G401.6 (cell line): ENCODE data around the gene TBCD.

Source experiments
- FAIRE-seq: peaks from 2 replicates; lab custom pipeline; 2012; peaks lifted over from hg19 to GRCh38; lab: Jason Lieb, UNC

TBCD gene

DNA sequence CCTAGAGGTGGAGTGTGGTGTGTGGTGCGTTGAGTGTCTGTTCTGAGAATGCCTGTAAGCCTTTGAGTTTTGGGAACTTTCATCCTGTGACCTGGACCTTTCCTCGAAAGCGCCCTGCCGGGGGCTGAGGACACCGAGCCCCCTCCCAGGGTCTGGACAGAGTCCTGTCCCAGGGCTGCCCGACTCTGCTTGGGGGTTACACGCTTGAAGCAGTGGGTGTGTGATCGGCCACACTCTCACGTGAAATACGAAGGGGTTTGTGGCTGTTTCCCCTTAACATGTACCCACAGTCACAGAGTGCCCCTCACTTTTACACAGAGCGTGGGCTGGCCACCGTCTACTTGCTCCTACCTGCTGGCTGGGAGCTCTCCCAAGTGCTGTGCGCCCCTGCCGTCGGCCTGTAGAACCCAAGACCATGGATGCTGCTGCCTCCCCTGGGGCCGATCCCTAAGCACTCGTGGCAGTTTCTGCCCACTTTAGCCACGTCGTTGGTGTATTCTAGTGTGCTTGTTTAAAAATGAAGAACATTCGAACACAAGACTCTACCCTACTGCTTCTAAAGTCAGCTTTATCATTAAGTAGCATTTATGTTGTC is 81.1 kb downstream of the TBCD start:
- no peak for FAIRE-seq

DNA sequence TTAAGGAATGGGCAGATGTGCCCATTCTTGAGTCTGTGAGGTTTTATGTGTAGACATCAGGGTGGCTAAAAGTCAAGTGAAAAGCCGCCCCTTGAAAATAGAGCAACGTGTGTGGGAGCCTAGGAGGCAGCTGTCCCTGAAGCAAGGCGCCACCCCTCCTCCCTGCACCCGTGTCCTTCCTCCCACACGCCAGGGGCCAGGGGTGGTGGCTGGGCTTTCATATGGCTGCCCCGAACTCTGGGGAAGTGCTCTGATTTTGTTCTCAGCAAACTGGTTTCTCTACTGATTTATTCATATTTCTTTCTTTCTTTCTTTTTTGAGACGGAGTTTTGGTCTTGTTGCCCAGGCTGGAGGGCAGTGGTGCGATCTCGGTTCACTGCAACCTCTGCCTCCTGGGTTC is 83.3 kb downstream of the TBCD start:
- no peak for FAIRE-seq

DNA sequence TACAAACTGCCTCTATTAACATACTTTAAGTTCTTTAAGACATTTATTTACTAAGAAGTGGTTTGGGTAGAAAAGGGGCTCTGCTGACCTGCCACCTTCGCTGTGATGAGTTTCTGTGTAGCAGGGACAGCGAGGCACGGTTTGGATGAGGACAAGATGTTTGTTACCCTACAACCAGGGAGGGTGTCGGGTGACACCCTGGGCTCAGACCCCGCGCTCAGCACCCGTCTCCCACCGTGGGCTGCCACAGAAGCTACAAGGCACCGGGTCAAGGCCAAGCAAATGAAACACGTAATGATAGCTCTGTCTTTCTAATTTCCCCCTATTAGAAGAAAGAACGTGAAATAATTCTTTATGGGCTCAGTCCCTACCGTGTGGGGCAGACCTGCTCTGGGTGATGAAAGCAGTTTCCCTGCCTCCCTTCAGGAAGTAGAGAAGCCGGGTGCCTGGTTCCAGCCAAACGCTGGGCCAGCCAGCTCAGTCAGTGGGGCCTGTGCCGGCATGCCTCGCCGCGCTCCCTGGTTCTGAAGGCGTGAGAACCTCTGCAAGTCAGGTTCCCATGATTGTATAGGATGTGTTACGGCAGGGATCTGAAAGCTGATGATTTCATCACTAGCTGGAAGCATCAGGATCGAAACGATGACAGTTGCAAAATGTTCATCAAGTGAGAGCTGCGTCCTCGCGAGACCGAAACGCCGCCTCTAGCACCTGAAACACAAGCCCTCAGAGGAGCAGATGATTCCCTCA is 84.1 kb downstream of the TBCD start:
- FAIRE-seq: no peak

DNA sequence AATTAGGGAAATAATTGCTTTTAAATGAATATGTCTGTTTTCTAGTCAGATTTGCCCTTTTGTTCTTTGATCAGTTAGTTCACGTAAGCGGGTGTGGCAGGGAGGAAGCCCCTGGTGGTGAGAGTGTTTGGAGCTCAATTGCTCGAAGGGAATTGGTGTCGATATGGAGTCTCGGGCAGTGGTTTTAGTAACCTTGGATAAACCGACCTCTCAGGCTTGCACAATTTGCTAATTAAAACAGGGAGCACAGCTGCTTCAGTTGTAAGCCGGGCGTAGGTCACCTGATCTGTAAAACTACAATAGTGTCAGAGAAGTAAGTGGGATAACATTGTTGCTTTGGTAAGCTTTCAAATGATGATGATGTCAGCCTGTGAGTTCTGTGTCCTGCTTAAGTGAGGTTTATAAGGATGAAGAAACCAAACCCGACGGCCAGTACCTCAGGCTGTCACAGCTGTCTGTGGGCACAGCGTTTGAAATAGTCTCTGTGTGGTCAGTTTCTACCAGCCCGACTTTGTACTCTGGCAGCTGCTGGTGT is 85.0 kb downstream of the TBCD start:
- no peak for FAIRE-seq

DNA sequence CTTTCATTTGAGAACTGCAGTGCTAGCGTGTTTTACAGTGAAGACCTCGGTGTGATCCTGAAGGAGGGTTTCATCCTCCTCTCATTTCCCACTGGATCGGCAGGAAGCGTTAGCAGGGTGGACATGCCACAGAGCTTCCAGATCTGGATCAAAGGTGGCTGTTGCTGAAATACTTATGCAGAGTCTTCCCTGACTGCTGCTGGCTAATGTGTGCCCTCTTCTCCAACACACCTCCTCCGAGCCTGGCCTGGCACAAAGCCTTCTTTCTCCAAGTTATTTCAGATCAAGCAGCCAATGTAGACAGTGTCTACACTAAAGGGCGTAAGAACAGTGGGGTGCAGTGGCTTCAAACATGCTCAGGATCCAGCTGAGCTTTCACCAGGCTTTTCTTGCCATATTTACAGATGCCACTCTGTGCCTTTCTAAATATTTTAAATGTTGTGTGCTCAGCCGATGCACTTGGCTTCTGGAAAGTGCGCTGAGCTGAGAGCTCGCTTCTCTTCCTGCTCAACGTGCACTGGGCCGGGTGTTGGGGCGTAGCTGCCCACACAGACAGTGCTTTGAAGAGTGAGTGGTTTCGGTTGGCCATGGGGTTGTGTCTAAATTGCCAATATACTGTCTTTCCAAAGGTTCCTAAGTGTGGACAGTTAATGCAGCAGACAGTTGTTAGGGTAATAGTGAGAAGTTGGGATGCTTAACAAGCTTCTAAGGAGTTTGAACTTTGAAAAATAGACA is 85.9 kb downstream of the TBCD start:
- no peak for FAIRE-seq

DNA sequence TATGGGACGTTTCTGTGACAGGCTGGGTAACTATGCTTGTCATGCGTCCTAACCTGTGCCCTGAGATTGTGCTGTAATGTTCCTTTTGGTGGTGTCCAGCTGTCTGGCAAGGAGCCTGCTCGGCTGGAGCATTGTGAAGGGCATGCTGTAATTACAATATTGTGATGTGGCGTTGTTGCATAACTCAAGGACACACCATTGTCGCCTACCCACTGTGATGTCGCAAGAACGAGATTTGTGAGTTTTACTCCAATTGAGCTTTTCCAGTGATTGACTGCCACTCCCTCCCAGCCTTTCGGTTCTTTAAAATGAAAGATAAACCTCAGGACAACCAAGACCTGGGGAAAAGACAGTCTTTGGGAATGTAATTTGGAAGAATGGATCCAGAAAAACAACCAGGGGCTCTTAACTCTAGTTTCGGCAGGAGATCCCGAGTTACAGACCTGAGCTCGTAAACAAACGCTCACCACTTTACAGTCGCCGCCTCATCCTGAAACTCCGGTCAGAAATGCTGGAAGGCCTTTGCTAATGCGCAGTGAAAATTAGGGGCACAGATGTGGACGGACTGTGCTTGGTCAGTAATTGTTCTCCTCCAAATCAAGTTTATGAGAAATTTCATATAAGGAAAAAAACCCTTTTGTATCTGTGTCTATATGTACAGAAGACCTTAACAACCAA is 86.7 kb downstream of the TBCD start:
- FAIRE-seq: no peak

DNA sequence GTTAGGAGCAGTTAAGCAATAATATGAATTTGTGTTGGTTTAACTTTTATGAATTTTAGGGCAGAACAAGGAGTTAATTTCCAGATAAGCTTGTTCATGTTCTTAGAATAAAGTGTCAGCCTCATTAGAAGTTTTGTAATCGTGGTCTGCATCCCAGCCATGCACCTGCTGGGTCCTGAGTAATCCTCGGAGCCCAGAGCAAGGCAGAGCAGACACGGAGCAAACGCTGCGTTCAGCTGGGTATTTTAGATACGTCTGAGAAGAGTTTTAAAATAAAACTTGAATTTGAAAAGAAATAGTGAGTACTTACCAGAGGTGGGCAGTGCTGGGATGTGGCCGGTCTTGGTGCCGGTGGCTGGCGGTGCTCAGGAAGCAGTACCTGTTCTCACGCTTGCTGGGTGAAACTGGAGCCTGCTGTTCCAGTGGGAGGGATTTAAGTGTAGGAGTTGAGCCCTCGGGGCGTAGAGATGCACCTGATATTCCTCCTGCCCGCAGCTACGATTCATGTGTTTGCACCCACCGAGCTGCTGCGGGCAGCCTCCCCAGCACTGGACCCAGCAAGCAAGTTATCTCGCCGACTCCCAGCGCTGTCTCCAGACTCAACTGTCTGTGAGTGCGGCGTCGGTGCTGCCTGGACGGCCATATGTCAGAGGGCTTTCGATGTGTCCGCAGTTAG is 87.9 kb downstream of the TBCD start, which contains the start of gene ZNF750:
TSS of gene ZNF750 (minus strand) at position 406 of the 676 bp plus-strand sequence. CDS start 7,568 bp downstream, outside the sequence.
- no peak for FAIRE-seq

DNA sequence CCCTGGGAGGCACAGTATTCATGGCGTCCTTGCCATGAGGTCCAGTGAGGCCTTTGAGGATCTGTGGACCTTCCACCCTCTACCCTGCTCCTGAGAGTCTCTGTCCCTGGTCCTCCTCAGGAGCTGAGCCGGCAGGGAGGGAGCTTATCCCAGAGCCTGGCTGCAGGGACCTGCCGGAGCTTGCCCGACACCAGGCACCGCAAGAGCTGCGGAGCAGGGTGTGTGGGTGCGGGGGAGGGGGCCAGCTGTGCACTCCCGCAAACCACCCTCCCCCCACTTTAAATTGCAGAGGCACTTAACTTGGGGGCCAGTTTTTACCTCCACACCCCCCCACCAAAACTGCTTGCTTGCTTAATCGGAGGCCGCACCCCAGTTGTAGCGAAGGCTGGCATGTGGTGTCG is 88.6 kb downstream of the TBCD start:
- FAIRE-seq: no peak

DNA sequence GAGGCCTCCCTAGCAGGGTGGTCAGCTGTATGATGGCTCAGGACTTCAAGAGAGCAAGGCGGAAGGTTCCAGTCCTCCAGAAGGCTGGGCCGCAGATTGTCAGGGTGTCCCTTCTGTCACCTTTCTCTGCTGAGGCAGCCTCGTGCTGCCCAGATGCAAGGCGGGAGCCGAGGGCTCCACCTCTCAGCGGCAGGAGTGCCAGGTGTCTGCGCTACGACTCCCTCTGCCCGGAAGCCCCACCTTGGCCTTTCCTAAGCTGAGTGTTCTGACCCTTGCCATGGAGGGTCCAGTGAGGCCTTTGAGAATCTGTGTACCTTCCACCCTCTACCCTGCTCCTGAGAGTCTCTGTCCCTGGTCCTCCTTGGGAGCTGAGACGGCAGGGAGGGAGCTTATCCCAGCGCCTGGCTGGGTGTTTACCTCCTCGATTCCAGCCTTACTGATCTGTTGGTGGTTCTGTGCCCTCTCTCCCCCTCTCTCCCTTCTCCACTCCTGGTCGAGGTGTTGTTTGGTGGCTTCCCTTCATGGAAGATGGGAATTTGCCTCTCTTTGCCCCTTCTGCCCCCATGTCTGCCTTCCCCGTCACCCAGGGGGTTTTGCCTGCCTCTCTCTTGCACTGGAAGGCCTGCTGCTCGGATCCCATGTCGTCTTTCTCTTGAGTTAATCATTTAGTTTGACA is 90.2 kb downstream of the TBCD start:
- no peak for FAIRE-seq

DNA sequence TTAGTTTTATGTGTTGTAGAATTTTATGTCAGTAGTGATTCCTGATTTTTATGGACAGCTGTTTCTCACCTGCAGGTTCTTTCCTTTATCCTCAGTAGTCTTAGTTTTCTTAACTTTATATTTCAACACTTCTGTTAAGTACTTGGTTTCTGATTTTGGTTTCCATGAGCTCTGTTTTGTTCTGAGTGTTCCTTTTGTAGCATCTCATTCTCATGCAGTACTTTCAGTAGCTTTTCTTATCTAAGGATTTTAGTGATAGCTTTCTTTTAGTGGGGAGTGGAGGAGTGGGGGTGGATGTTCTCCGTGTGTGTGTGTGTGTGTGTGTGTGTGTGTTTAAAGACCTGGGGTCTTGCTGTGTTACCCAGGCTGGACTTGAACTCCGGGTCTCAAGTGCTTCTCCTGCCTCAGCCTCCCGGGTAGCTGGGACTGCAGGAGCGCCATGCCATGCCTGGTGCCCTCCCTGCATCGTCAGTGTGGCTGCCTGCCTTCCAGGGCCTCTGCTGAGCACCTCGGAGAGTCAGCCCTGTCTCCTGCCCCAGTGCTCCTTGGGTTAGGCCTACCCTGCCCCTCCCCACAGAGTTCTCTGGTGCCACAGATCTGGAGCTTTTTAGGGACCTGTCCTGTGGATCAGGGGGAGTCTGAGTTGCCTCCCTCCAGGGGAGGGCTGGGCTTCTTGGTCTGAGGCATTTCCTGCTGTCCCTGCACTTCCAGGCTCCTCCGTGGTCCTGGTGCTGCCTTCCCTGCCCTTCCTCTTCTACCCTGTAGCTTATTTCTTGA is 92.2 kb downstream of the TBCD start:
- no peak for FAIRE-seq

DNA sequence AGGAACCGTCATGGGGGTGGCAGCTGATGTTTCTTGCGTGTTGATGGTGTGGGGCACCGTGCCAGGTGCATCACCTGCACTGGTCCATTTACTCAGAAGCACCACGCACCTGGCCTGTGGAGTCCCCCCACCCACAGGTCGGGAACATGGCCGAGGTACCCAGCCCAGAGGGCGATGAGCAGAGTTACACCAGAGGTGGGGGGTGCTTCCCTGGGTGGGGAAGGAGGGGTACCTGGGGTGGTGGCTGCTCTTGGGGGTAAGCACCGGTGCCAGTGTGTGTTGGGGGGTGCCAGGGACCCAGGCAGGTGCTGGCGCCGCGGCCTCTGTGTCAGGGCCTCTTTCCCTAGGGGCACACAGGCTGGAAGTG is 92.9 kb downstream of the TBCD start:
- FAIRE-seq: no peak

DNA sequence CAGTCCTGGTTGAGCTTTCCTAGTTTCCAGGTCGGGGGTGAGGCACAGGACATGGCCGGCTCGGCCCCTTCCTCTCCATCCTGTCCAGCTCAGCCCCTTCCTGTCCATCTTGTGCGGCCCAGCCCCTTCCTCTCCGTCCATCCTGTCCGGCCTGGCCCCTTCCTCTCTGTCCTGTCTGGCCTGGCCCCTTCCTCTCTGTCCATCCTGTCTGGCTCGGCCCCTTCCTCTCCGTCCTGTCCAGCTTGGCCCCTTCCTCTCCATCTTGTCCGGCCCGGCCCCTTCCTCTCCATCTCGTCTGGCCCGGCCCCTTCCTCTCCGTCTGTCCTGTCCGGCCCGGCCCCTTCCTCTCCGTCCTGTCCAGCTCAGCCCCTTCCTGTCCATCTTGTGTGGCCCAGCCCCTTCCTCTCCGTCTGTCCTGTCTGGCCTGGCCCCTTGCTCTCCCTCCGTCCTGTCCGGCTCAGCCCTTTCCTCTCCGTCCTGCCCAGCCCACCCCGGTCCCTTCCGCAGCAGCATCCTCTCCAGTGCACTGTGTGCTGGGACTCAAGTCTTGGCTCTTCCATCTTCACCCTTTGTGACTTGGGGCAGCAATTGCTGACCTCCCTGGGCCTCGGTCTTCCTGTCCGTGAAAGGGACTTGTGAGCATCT is 93.4 kb downstream of the TBCD start:
- FAIRE-seq: no peak

DNA sequence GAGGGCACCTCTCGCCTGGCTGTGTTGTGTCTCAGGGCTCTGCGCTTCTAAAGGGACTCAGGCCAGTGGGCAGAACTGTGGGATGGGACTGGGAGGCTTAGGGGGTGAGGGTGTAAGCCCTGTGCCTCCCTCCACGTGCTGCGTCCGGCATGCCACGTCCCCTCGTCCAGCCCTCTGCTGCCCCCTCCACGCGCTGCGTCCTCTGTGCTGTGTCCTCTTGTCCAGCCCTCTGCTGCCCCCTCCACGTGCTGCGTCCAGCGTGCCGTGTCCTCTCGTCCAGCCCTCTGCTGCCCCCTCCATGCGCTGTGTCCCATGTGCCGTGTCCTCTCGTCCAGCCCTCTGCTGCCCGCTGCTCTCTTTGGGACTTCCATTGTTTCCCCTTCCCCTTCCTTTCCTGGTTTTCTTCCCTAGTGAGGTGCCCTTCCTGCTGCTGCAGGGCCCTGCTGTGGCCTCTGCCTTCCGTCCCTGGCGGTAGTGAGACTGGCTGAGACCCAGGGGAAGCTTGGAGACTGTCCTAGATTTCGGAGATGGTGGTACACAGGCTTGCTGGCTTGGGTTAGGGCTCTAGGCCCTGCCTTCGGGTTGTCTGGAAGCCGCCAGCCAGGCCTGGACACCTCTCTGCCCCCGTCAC is 94.3 kb downstream of the TBCD start:
- FAIRE-seq: no peak

DNA sequence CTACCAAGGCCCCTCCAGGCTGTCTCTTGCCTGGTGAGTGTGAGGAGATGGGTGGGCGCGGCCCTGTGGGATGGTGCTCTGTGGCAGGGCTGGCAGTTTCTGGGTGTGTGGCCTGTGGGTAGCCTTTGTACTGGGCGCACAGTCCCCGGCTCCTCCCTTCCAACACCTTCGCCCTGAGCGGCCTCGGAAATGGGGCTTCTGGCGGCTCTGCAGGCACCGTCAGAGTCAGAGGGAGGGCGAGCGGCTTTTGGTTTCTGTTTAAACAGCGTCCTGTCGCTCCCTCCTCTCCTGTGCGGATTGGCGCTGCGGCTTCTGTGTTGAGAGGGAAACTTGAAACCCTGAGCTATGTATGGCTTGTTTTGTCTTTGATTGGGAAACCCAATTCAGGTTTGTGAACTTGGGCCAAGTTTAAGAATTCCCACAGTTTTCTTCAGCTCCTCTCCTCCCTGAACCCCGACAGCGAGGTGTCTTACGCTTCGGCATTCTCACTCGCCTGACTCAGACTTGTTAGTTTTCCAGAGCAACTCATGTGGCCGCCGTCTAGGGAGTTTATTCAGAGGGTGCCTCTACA is 96.2 kb downstream of the TBCD start:
- no peak for FAIRE-seq

DNA sequence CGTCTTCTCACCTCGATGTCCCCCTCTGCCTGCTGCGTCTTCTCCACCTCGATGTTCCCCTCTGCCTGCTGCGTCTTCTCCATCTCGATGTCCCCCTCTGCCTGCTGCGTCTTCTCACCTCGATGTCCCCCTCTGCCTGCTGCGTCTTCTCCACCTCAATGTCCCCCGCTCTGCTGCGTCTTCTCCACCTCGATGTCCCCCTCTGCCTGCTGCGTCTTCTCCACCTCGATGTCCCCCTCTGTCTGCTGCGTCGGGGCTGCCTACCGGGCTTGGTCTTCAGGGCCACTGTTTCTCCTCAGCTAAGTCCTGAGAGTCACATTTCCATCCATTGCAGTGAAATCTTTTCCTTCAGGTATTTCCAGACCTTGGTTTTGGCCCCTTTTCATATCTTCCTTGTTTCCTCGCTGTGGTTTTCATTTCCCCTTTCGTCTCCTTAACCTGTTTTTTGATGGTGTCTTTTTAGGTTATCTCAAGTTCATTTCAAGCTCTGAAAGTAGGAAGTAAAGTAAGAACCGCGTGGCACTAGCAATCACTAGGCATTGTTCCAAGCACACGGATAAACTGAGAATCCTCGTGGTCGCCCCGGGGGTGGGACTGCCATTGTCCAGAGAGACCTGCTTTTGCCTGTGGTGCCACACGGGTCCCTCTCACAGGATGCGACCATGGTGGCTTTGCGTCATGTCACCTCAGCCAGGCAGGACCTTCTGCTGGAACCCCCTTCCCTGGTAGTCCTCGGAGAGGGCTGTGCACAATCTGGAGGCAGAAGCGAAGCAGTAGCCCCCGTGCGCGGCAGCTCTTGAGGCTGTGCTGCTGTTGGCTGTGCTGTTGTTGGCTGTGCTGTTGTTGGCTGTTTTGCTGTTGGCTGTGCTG is 97.4 kb downstream of the TBCD start:
- no peak for FAIRE-seq

DNA sequence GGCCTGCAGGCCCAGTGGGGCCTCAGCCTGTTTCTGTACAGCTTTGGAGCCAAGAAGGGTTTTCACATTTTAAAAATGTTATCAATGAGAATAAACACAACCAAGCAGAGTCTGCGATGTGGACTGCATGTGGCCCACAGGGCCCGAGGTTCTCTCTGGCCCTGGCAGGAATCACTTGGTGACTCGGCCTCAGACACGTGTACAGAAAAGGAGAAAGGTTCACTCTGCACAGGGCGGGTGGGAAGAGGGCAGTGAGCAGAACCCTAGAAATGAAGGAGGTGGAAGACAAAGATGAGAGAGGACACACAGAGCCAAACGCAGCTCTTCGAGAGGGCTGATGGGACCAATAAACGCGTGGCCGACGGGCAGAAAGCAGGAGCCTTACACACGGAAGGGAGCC is 99.5 kb downstream of the TBCD start:
- FAIRE-seq: no peak

DNA sequence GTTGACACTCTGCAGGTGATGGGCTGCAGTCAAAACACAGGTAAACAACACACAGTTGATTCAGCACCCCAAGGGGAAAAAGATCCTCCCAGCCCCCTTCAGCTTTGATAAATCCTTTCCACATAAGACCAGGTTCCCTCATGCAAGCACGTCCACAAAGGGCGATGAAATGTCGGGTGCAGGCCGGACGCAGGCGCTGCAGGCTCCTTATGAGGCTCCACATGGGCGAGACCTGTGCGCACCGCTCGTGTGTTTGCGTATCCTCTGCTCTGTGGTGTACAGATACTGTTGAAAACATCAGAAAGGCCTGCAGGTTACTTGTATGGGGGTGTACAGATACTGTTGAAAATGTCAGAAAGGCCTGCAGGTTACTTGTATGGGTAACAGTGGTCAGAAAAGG is 102.4 kb downstream of the TBCD start:
- no peak for FAIRE-seq

DNA sequence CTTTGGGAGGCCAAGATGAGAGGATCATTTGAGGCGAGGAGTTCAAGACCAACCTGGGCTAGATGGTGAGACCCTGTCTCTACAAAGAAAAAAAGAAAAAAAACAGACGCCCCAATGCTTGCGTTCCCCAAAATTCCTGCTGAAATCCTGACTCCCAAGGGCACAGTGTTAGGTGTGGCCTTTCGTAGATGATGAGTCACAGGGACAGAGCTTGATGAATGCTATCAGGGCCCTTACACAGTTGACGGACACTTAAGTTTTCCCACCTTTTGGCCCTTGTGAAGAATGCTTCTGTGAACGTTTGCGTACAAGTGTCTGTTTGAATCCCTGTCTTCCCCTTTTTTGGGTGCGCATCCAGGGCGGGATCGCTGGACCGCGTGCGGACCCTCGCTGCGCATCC is 104.5 kb downstream of the TBCD start:
- FAIRE-seq: no peak
